Prostate gland (tissue), 2 donors: ENCODE measurements around the gene NMBR.

ENCODE experiments used
- POLR2A ChIP-seq: fragments of 450-650 bp; IDR thresholded peaks from one replicate; pipeline ENCODE4 v1.6.1; 2016; ENCODE audit warnings: antibody characterized with exemption, mild to moderate bottlenecking
- POLR2AphosphoS5 ChIP-seq: sonication (generic); formaldehyde crosslinking; IDR thresholded peaks from one replicate; pipeline ENCODE4 v1.6.1; 2017; ENCODE audit warnings: antibody characterized with exemption
- TF ChIP-seq, protein P1 (sequence below), 4 experiments: fragments of 200-600 bp in 2 of 4; fragments of 450-650 bp in 2 of 4; sonication (generic) in 2 of 4; IDR thresholded peaks; 1 replicate in 3 of 4; 2 replicates in 1 of 4; pipeline ENCODE4 v1.5.1; 2016 to 2019; ENCODE audit warnings: antibody characterized with exemption in 4 of 4, mild to moderate bottlenecking in 2 of 4, moderate library complexity in 2 of 4

DNA sequence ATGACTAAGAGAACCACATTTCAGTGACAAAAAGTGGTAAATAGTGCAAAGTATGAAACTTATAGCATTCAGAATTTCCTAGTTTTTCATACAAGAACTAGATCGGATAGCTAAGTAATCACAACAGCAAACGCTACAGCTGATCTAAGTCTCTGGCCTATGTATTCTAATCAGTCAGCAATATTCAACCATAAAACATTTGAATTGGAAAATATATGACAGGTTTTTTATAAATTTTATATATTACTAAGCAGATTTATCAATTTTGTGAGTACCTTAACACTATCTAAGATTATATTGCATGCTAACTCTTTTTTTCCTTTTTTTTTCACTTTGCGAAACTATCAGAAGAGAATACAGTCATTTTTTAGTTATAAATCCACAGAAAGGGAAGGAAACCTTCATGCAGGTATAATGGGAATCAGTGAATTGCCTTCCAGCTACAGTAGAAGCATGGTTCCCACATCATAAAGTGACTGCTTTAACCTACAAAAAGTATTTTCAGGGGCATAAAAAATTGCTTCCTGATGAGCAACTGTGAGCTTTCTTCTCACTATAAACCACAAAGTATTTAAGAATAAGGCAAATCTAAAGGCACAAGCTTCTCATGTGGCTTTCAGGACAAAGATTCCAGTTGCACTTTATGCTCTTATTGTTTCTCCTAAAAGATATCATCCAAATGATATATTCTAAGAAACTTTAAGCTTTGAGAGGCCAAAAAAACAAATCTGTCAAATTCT lies 88.2 kb downstream of the NMBR start:
- TF ChIP-seq, protein P1, sequence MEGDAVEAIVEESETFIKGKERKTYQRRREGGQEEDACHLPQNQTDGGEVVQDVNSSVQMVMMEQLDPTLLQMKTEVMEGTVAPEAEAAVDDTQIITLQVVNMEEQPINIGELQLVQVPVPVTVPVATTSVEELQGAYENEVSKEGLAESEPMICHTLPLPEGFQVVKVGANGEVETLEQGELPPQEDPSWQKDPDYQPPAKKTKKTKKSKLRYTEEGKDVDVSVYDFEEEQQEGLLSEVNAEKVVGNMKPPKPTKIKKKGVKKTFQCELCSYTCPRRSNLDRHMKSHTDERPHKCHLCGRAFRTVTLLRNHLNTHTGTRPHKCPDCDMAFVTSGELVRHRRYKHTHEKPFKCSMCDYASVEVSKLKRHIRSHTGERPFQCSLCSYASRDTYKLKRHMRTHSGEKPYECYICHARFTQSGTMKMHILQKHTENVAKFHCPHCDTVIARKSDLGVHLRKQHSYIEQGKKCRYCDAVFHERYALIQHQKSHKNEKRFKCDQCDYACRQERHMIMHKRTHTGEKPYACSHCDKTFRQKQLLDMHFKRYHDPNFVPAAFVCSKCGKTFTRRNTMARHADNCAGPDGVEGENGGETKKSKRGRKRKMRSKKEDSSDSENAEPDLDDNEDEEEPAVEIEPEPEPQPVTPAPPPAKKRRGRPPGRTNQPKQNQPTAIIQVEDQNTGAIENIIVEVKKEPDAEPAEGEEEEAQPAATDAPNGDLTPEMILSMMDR (IDR thresholded peaks at IDR 0.05): no peak
- no peak for TF ChIP-seq POLR2A
- no peak for TF ChIP-seq POLR2AphosphoS5
